Astrocyte (in vitro differentiated cells and primary cell): ENCODE measurements around the gene PDP2. TPM values are rescaled to one million over a fixed set of nuclear protein-coding genes. Genes with fewer than 3 reads are reported as not detected.

Experiments used
- DNase-seq: peaks from one replicate; pipeline ENCODE4 v3.0.0-alpha.2; 2010; ENCODE audit warnings: low read depth
- FAIRE-seq: peaks from 2 replicates; lab custom pipeline; 2011; peaks lifted over from hg19 to GRCh38; lab: Jason Lieb, UNC
- H2AFZ ChIP-seq: 2 replicates; pipeline ENCODE4 v1.6.0; 2012; ENCODE audit warnings: low read depth, low read length, inconsistent platforms
- H3K27ac ChIP-seq: 2 replicates; pipeline ENCODE4 v1.5.1; 2011; ENCODE audit warnings: low read depth, low read length, inconsistent platforms
- H3K27me3 ChIP-seq: 2 replicates; pipeline ENCODE4 v1.6.0; 2011; ENCODE audit warnings: low read length, inconsistent platforms; ENCODE audit not compliant: insufficient read depth
- H3K36me3 ChIP-seq: 2 replicates; pipeline ENCODE4 v1.5.1; 2011; ENCODE audit warnings: low read length, inconsistent platforms; ENCODE audit not compliant: insufficient read depth
- H3K4me1 ChIP-seq: 2 replicates; pipeline ENCODE4 v1.5.1; 2011; ENCODE audit warnings: low read length, inconsistent platforms; ENCODE audit not compliant: insufficient read depth
- H3K4me2 ChIP-seq: 2 replicates; pipeline ENCODE4 v1.6.0; 2012; ENCODE audit warnings: low read length, inconsistent platforms
- H3K4me3 ChIP-seq: 2 replicates; pipeline ENCODE4 v1.5.1; 2011; ENCODE audit warnings: low read depth, mild to moderate bottlenecking, low read length, inconsistent platforms; ENCODE audit not compliant: insufficient read depth
- H3K79me2 ChIP-seq: 2 replicates; pipeline ENCODE4 v1.6.0; 2012; ENCODE audit warnings: mild to moderate bottlenecking, low read length, inconsistent platforms; ENCODE audit not compliant: insufficient read depth
- H3K9ac ChIP-seq: 2 replicates; pipeline ENCODE4 v1.6.0; 2012; ENCODE audit warnings: mild to moderate bottlenecking, low read length, inconsistent platforms
- H3K9me3 ChIP-seq: 2 replicates; pipeline ENCODE4 v1.5.1; 2012; ENCODE audit warnings: low read depth, mild to moderate bottlenecking, low read length, inconsistent platforms; ENCODE audit not compliant: insufficient read depth
- H4K20me1 ChIP-seq: 2 replicates; pipeline ENCODE4 v1.6.0; 2012; ENCODE audit warnings: low read length, inconsistent platforms; ENCODE audit not compliant: insufficient read depth
- H3K27ac Mint-ChIP-seq: one replicate; pipeline ENCODE4 v1.8.0; 2021; ENCODE audit warnings: mild to moderate bottlenecking, mixed read lengths; ENCODE audit not compliant: unreplicated experiment
- H3K27me3 Mint-ChIP-seq: one replicate; pipeline ENCODE4 v1.8.0; 2021; ENCODE audit warnings: low read depth, mixed read lengths; ENCODE audit not compliant: unreplicated experiment
- H3K36me3 Mint-ChIP-seq: one replicate; pipeline ENCODE4 v1.8.0; 2021; ENCODE audit warnings: low read depth, mixed read lengths; ENCODE audit not compliant: unreplicated experiment
- H3K4me1 Mint-ChIP-seq: one replicate; pipeline ENCODE4 v1.8.0; 2021; ENCODE audit warnings: low read depth, mixed read lengths; ENCODE audit not compliant: unreplicated experiment
- H3K4me3 Mint-ChIP-seq: one replicate; pipeline ENCODE4 v1.8.0; 2021; ENCODE audit warnings: mild to moderate bottlenecking, moderate library complexity, mixed read lengths; ENCODE audit not compliant: unreplicated experiment
- H3K9me3 Mint-ChIP-seq: one replicate; pipeline ENCODE4 v1.8.0; 2021; ENCODE audit warnings: mild to moderate bottlenecking, mixed read lengths; ENCODE audit not compliant: unreplicated experiment
- EZH2 ChIP-seq: IDR thresholded peaks from 2 replicates; pipeline ENCODE4 v1.6.1; 2012; ENCODE audit warnings: mild to moderate bottlenecking, low read length, inconsistent platforms; ENCODE audit not compliant: insufficient read depth
- total RNA-seq: library from RNA; stranded (reverse); gene quantifications from 2 replicates; pipeline ENCODE4 v1.2.1, GENCODE V29; 2021
- TF ChIP-seq, protein P1 (sequence below): IDR thresholded peaks from 2 replicates; pipeline ENCODE4 v1.5.1; 2011; ENCODE audit warnings: low read depth, mild to moderate bottlenecking, inconsistent platforms, low read length, moderate library complexity; ENCODE audit not compliant: insufficient read depth

Gene PDP2
- total RNA-seq, 1 donor from 2014 or later, result 16.8 TPM

DNA sequence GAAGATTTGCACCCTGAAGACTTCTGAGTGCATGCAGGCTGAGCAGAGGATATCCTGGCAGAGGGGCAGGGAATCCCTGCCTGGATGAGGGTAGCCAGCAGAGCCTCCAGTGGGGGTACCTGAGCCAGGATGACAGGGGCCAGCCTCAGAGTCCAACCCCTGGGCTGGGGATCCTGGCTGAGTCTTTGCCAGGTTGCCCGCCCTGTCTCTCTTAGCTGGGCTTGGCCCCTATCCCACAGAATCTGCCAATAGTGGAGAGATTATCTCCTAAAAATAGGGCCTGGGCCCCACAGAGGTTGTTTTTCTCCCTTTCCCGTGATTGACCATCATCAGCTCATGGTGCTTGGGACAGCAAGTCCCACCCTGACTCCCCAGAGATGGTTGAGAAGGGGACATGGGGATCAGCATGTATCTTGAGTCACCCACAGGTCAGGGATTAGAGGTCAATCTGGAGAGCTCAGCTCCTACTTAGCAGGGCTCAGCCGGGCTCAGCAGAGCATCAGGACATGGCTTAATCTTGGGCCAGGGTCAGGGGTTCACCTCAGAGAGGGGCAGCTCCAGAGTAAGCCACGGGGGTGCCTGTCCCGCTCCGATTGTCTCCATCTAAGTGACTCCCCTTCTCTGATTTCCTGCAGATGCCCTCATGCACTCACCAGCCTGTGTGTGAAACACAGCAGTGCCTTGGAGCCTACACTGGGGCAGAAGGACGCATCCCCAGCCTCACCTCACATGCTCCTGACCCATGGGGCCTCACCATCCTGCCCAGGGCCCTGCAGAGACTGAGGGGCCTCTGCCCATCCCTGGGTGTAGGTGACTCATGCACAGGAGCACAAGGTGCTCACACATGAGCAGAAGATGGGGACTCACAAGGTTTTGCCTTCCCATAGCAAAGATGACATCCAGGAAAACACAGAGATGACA is 26.9 kb downstream of the PDP2 start:
- peaks cover 35% of the 10 kb centered on the region for H3K27me3 Mint-ChIP-seq
- DNase-seq (no peak), FAIRE-seq (no peak)

DNA sequence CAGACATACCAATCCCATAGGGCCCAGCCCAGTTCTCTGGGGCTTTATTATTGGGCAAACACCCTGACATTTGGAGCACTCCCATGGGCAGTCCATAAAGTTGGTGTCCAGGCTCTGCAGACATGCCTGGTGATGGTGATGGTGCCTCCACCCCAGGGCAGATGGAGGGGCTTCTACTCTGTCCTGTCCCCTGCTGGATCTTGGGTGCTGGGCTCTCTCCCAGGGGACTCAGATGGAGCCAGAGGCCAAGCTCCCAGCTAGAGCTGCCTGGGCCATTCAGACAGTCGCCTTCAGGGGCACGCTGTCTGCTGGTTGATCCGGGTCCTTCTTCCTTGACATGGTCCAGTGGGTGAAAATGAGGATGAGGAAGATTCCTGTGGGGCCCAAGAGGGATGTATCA is 27.8 kb downstream of the PDP2 start:
- Histone ChIP-seq H3K27me3 (peaks cover 11% of the 10 kb centered on the region), H3K79me2 (no peaks in the 10 kb centered on the region), H3K4me1 (no peaks in the 10 kb centered on the region), H3K4me2 (no peak overlapping the region), H3K9me3 (no peaks in the 10 kb centered on the region), H3K9ac (no peak overlapping the region), H2AFZ (no peak overlapping the region), H4K20me1 (no peaks in the 10 kb centered on the region), H3K27ac (no peak overlapping the region), H3K4me3 (no peak overlapping the region), H3K36me3 (no peaks in the 10 kb centered on the region)
- Mint-ChIP-seq H3K36me3 (peaks cover 4% of the 10 kb centered on the region), H3K27me3 (peaks cover 41% of the 10 kb centered on the region), H3K4me1 (peaks cover 13% of the 10 kb centered on the region), H3K27ac (no peak overlapping the region), H3K4me3 (no peak overlapping the region), H3K9me3 (peaks cover 6% of the 10 kb centered on the region)
- DNase-seq (no peak), FAIRE-seq (no peak)
- TF ChIP-seq, protein P1, sequence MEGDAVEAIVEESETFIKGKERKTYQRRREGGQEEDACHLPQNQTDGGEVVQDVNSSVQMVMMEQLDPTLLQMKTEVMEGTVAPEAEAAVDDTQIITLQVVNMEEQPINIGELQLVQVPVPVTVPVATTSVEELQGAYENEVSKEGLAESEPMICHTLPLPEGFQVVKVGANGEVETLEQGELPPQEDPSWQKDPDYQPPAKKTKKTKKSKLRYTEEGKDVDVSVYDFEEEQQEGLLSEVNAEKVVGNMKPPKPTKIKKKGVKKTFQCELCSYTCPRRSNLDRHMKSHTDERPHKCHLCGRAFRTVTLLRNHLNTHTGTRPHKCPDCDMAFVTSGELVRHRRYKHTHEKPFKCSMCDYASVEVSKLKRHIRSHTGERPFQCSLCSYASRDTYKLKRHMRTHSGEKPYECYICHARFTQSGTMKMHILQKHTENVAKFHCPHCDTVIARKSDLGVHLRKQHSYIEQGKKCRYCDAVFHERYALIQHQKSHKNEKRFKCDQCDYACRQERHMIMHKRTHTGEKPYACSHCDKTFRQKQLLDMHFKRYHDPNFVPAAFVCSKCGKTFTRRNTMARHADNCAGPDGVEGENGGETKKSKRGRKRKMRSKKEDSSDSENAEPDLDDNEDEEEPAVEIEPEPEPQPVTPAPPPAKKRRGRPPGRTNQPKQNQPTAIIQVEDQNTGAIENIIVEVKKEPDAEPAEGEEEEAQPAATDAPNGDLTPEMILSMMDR, result no peak
- no peak for TF ChIP-seq EZH2

More for the DNA sequence above, 26.9 kb downstream of the PDP2 start:
- Mint-ChIP-seq H3K36me3 (peaks cover 4% of the 10 kb centered on the region), H3K4me3 (no peak overlapping the region), H3K27ac (no peak overlapping the region), H3K4me1 (peaks cover 13% of the 10 kb centered on the region), H3K9me3 (peaks cover 6% of the 10 kb centered on the region)
- no peak overlapping the region for H3K27ac ChIP-seq
- H3K4me2 ChIP-seq, result no peak overlapping the region
- no peaks in the 10 kb centered on the region for H3K4me1 ChIP-seq
- no peaks in the 10 kb centered on the region for H3K9me3 ChIP-seq
- H2AFZ ChIP-seq, result no peak overlapping the region
- H3K27me3 ChIP-seq, result peaks cover 11% of the 10 kb centered on the region
- no peaks in the 10 kb centered on the region for H3K36me3 ChIP-seq
- no peaks in the 10 kb centered on the region for H3K79me2 ChIP-seq
- H3K9ac ChIP-seq, result no peak overlapping the region
- H3K4me3 ChIP-seq, result no peak overlapping the region
- TF ChIP-seq, protein P1, result no peak
- TF ChIP-seq EZH2, result no peak
- no peaks in the 10 kb centered on the region for H4K20me1 ChIP-seq
